ENCODE data around the gene RTN4RL2.
A peak's percentile ranks its signal among the peaks of the same experiment; 100 is the strongest.

The RTN4RL2 gene

GRCh38 chr11:57460022-57460757 is at the start of gene RTN4RL2:
RTN4RL2 (plus strand) TSS chr11:57460528; CDS start chr11:57460866, 338 bp downstream.
- peak; percentile 66 for DNase-seq (ENCODE audit: low spot score)

GRCh38 chr11:57413681-57414080 is 46.6 kb upstream of the RTN4RL2 start:
- DNase-seq (ENCODE audit: low spot score) = no peak

GRCh38 chr11:57414612-57415212 is 45.6 kb upstream of the RTN4RL2 start:
- DNase-seq (ENCODE audit: low spot score) = no peak

GRCh38 chr11:57416436-57416835 is 43.9 kb upstream of the RTN4RL2 start:
- no peak for DNase-seq (ENCODE audit: low spot score)

- DNase-seq (ENCODE audit: low spot score) = no peak
Observed at GRCh38 chr11:57417056-57417455, 43.3 kb upstream of the RTN4RL2 start.

- DNase-seq (ENCODE audit: low spot score) = no peak
Observed at GRCh38 chr11:57418131-57418530, 42.2 kb upstream of the RTN4RL2 start.

- no peak for DNase-seq (ENCODE audit: low spot score)
Observed at GRCh38 chr11:57419146-57419545, 41.2 kb upstream of the RTN4RL2 start.

GRCh38 chr11:57421066-57421465 is 39.3 kb upstream of the RTN4RL2 start:
- no peak for DNase-seq (ENCODE audit: low spot score)

- DNase-seq (ENCODE audit: low spot score) = no peak
Observed at GRCh38 chr11:57421805-57422204, 38.5 kb upstream of the RTN4RL2 start.

- no peak for DNase-seq (ENCODE audit: low spot score)
Observed at GRCh38 chr11:57422669-57423068, 37.7 kb upstream of the RTN4RL2 start.

GRCh38 chr11:57424137-57424791 is 36.1 kb upstream of the RTN4RL2 start:
- DNase-seq (ENCODE audit: low spot score) = no peak

GRCh38 chr11:57424792-57425564 is 35.4 kb upstream of the RTN4RL2 start:
- peak; percentile 97 for DNase-seq (ENCODE audit: low spot score)

GRCh38 chr11:57425565-57426438 is 34.5 kb upstream of the RTN4RL2 start:
- peak; percentile 26 for DNase-seq (ENCODE audit: low spot score)

GRCh38 chr11:57426439-57426928 is 33.8 kb upstream of the RTN4RL2 start:
- peak; percentile 31 for DNase-seq (ENCODE audit: low spot score)

- peak; percentile 87 for DNase-seq (ENCODE audit: low spot score)
Observed at GRCh38 chr11:57426929-57427726, 33.2 kb upstream of the RTN4RL2 start, which contains the start of gene SLC43A3. SLC43A3 (minus strand) TSS chr11:57427121; CDS start chr11:57426172, 949 bp downstream.

GRCh38 chr11:57427727-57428082 is 32.6 kb upstream of the RTN4RL2 start:
- DNase-seq (ENCODE audit: low spot score) = no peak

GRCh38 chr11:57428643-57429042 is 31.7 kb upstream of the RTN4RL2 start:
- DNase-seq (ENCODE audit: low spot score) = no peak

- no peak for DNase-seq (ENCODE audit: low spot score)
Observed at GRCh38 chr11:57429946-57430345, 30.4 kb upstream of the RTN4RL2 start.

GRCh38 chr11:57430952-57431351 is 29.4 kb upstream of the RTN4RL2 start:
- no peak for DNase-seq (ENCODE audit: low spot score)

- no peak for DNase-seq (ENCODE audit: low spot score)
Observed at GRCh38 chr11:57432149-57432561, 28.2 kb upstream of the RTN4RL2 start.

Data from activated CD4-positive, alpha-beta T cell treated with anti-CD3 and anti-CD28 coated beads, Interleukin-2, Interleukin-4, amounts not matched to agents 100 ng/mL and 50 ng/mL, durations not matched to agents 16 hours and 8 hours (primary cell).